ENCODE data around the gene FOXO1. TPM values are rescaled to one million over a fixed set of nuclear protein-coding genes. Genes with fewer than 3 reads are reported as not detected.

Gene FOXO1
- total RNA-seq, 1 donor from 2014 or later: 10.4 TPM

DNA sequence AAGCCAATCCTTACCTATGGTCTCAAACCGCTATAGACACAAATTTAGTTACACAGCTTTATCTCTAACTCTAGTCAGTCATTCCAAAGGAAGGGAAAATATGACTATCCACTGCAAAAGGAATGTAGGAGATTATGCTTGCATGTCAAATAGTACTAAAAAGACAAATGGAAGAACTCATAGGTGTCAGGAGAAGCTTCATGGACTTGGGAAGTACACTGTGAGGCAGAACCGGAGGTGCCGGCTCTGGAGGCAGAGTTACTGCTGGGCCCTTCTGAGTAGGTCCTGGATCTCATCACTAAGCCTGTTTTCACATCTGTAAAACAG, 97.5 kb downstream of the FOXO1 start:
- Mint-ChIP-seq H3K9me3 (ENCODE audit: unreplicated experiment) (no peaks in the 10 kb centered on the region), H3K27ac (ENCODE audit: unreplicated experiment) (no peak overlapping the region), H3K27me3 (ENCODE audit: low read depth, unreplicated experiment) (no peaks in the 10 kb centered on the region), H3K36me3 (ENCODE audit: low read depth, unreplicated experiment) (no peaks in the 10 kb centered on the region), H3K4me3 (ENCODE audit: unreplicated experiment) (no peak overlapping the region), H3K4me1 (ENCODE audit: low read depth, unreplicated experiment) (peaks cover 27% of the 10 kb centered on the region)
- Histone ChIP-seq H3K9me3 (ENCODE audit: insufficient read depth, low read depth, low read length) (no peaks in the 10 kb centered on the region), H3K36me3 (ENCODE audit: insufficient read depth, low read length) (no peaks in the 10 kb centered on the region), H3K4me1 (ENCODE audit: insufficient read depth, low read length) (no peaks in the 10 kb centered on the region), H3K4me3 (ENCODE audit: insufficient read depth, low read depth, low read length) (no peak overlapping the region), H3K27ac (ENCODE audit: low read depth, low read length) (no peak overlapping the region), H3K27me3 (ENCODE audit: insufficient read depth, low read length) (no peaks in the 10 kb centered on the region), H3K4me2 (ENCODE audit: low read length) (no peak overlapping the region), H2AFZ (ENCODE audit: low read depth, low read length) (no peak overlapping the region), H3K79me2 (ENCODE audit: insufficient read depth, low read length) (peaks cover 10% of the 10 kb centered on the region), H4K20me1 (ENCODE audit: insufficient read depth, low read length) (peaks cover 38% of the 10 kb centered on the region), H3K9ac (ENCODE audit: low read length) (no peak overlapping the region)
- no peak for FAIRE-seq
- peak; percentile 31 for DNase-seq (ENCODE audit: low read depth)
- TF ChIP-seq, protein P1, sequence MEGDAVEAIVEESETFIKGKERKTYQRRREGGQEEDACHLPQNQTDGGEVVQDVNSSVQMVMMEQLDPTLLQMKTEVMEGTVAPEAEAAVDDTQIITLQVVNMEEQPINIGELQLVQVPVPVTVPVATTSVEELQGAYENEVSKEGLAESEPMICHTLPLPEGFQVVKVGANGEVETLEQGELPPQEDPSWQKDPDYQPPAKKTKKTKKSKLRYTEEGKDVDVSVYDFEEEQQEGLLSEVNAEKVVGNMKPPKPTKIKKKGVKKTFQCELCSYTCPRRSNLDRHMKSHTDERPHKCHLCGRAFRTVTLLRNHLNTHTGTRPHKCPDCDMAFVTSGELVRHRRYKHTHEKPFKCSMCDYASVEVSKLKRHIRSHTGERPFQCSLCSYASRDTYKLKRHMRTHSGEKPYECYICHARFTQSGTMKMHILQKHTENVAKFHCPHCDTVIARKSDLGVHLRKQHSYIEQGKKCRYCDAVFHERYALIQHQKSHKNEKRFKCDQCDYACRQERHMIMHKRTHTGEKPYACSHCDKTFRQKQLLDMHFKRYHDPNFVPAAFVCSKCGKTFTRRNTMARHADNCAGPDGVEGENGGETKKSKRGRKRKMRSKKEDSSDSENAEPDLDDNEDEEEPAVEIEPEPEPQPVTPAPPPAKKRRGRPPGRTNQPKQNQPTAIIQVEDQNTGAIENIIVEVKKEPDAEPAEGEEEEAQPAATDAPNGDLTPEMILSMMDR (IDR thresholded peaks at IDR 0.05; ENCODE audit: insufficient read depth, low read depth, low read length): no peak

DNA sequence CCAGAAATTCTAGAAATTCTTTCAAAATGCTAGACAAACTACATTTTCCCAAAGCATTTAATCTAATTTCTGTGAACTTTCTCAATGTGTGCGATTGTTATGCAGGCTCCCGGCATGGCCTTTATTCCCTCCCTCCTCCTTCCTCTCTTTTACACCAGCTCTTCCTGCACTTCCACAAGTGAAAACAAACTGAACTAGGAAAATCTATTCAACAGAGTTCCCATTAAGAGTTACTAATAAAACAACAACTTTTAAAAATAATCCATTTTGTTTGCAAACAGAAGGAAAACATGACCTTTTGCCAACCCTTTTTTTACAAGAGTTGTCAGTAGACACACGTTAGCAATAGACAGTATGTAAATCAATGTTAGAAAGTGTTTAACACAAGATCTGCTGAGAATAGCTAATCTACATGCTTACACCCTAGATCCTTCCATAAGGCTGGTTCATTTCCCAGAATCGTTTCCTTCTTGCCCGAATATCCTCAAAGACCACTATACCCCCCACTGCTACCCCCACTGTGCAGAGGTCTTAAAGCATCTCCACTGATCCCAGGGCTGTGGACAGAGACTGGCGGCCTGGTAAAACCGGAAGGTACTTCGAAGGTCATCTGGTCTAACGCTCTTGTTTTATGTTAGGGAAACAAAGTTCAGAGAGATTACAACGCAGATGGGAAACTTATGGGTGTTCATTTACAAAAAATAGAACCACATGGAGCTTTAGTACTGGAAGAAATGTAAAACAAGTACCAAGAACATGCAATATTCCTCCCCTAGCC, 98.0 kb downstream of the FOXO1 start:
- FAIRE-seq (no peak), DNase-seq (ENCODE audit: low read depth) (no peak)
- Histone ChIP-seq H2AFZ (ENCODE audit: low read depth, low read length) (no peak overlapping the region), H3K79me2 (ENCODE audit: insufficient read depth, low read length) (peaks cover 10% of the 10 kb centered on the region), H3K9me3 (ENCODE audit: insufficient read depth, low read depth, low read length) (no peaks in the 10 kb centered on the region), H3K4me3 (ENCODE audit: insufficient read depth, low read depth, low read length) (no peak overlapping the region), H3K9ac (ENCODE audit: low read length) (no peak overlapping the region), H3K27ac (ENCODE audit: low read depth, low read length) (no peak overlapping the region), H4K20me1 (ENCODE audit: insufficient read depth, low read length) (peaks cover 44% of the 10 kb centered on the region), H3K4me2 (ENCODE audit: low read length) (no peak overlapping the region), H3K27me3 (ENCODE audit: insufficient read depth, low read length) (no peaks in the 10 kb centered on the region), H3K4me1 (ENCODE audit: insufficient read depth, low read length) (no peaks in the 10 kb centered on the region), H3K36me3 (ENCODE audit: insufficient read depth, low read length) (no peaks in the 10 kb centered on the region)
- no peaks in the 10 kb centered on the region for H3K36me3 Mint-ChIP-seq (ENCODE audit: low read depth, unreplicated experiment)
- no peaks in the 10 kb centered on the region for H3K9me3 Mint-ChIP-seq (ENCODE audit: unreplicated experiment)
- TF ChIP-seq, protein P1 (IDR thresholded peaks at IDR 0.05; ENCODE audit: insufficient read depth, low read depth, low read length): no peak
- no peak for TF ChIP-seq EZH2 (IDR thresholded peaks at IDR 0.05; ENCODE audit: insufficient read depth, low read length)
- H3K27me3 Mint-ChIP-seq (ENCODE audit: low read depth, unreplicated experiment): no peaks in the 10 kb centered on the region
- no peak overlapping the region for H3K4me3 Mint-ChIP-seq (ENCODE audit: unreplicated experiment)
- peaks cover 33% of the 10 kb centered on the region for H3K4me1 Mint-ChIP-seq (ENCODE audit: low read depth, unreplicated experiment)
- H3K27ac Mint-ChIP-seq (ENCODE audit: unreplicated experiment): peak overlapping the region; percentile 28

DNA sequence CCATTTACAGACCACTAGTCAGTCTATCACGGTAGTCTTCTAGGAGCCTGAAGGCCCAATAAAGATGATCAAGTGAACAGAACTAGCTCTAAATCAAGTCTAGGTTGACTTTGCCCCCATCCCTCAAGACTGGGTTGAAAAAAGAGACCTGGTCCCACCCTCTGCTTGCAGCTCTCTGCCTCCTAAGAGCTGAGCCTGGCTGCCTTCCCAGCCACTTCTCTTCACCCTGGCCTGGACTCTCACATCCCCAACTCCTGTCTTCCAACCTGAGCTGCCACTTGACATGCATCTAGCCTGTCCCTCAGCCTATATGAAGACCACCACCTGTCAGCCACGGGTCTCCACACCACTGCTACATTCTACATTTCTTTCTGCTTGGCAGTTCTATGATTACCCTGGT, 99.6 kb downstream of the FOXO1 start:
- Histone ChIP-seq H3K79me2 (ENCODE audit: insufficient read depth, low read length) (peaks cover 3% of the 10 kb centered on the region), H4K20me1 (ENCODE audit: insufficient read depth, low read length) (peaks cover 51% of the 10 kb centered on the region), H3K9ac (ENCODE audit: low read length) (no peak overlapping the region), H3K4me2 (ENCODE audit: low read length) (no peak overlapping the region), H3K9me3 (ENCODE audit: insufficient read depth, low read depth, low read length) (no peaks in the 10 kb centered on the region), H3K4me3 (ENCODE audit: insufficient read depth, low read depth, low read length) (no peak overlapping the region), H3K4me1 (ENCODE audit: insufficient read depth, low read length) (peaks cover 3% of the 10 kb centered on the region), H2AFZ (ENCODE audit: low read depth, low read length) (no peak overlapping the region), H3K27me3 (ENCODE audit: insufficient read depth, low read length) (no peaks in the 10 kb centered on the region), H3K27ac (ENCODE audit: low read depth, low read length) (no peak overlapping the region), H3K36me3 (ENCODE audit: insufficient read depth, low read length) (no peaks in the 10 kb centered on the region)
- no peak overlapping the region for H3K4me3 Mint-ChIP-seq (ENCODE audit: unreplicated experiment)
- peaks cover 39% of the 10 kb centered on the region for H3K4me1 Mint-ChIP-seq (ENCODE audit: low read depth, unreplicated experiment)
- H3K27ac Mint-ChIP-seq (ENCODE audit: unreplicated experiment): peak overlapping the region; percentile 19
- TF ChIP-seq, protein P1 (IDR thresholded peaks at IDR 0.05; ENCODE audit: insufficient read depth, low read depth, low read length): no peak
- TF ChIP-seq EZH2 (IDR thresholded peaks at IDR 0.05; ENCODE audit: insufficient read depth, low read length): no peak
- DNase-seq (ENCODE audit: low read depth) (no peak), FAIRE-seq (no peak)
- no peaks in the 10 kb centered on the region for H3K27me3 Mint-ChIP-seq (ENCODE audit: low read depth, unreplicated experiment)
- H3K36me3 Mint-ChIP-seq (ENCODE audit: low read depth, unreplicated experiment): no peaks in the 10 kb centered on the region
- no peaks in the 10 kb centered on the region for H3K9me3 Mint-ChIP-seq (ENCODE audit: unreplicated experiment)

Measured in astrocyte (in vitro differentiated cells and primary cell).